Neural progenitor cell (in vitro differentiated cells): Measurements from ENCODE around the gene MOSMO. TPM values are rescaled to one million over a fixed set of nuclear protein-coding genes. Genes with fewer than 3 reads are reported as not detected.

ENCODE experiments used
- DNase-seq: peaks from one replicate; pipeline ENCODE4 v3.0.0-alpha.2; 2016; ENCODE audit warnings: low spot score
- H2AFZ ChIP-seq: fragments of 200-600 bp; sonication (generic); replicated peaks from 2 replicates; pipeline ENCODE4 v1.6.1; 2016; ENCODE audit warnings: antibody characterized with exemption
- H3F3A ChIP-seq: fragments of 200-600 bp; sonication (generic); 2 replicates; pipeline ENCODE4 v1.6.1; 2016; ENCODE audit warnings: antibody characterized with exemption, low read depth
- H3K27ac ChIP-seq: fragments of 200-600 bp; sonication (generic); 2 replicates; pipeline ENCODE4 v1.5.1; 2016; ENCODE audit warnings: mild to moderate bottlenecking
- H3K27me3 ChIP-seq: fragments of 200-600 bp; sonication (generic); 2 replicates; pipeline ENCODE4 v1.6.1; 2016; ENCODE audit warnings: mild to moderate bottlenecking, moderate library complexity
- H3K36me3 ChIP-seq: fragments of 200-600 bp; sonication (generic); 2 replicates; pipeline ENCODE4 v1.5.1; 2016
- H3K4me1 ChIP-seq: fragments of 200-600 bp; sonication (generic); 2 replicates; pipeline ENCODE4 v1.6.1; 2016; ENCODE audit warnings: mixed run types
- H3K4me2 ChIP-seq: fragments of 200-600 bp; sonication (generic); 2 replicates; pipeline ENCODE4 v1.6.1; 2016
- H3K4me3 ChIP-seq: fragments of 200-600 bp; sonication (generic); 2 replicates; pipeline ENCODE4 v1.5.1; 2016
- H3K79me2 ChIP-seq: fragments of 200-600 bp; sonication (generic); 2 replicates; pipeline ENCODE4 v1.6.1; 2016; ENCODE audit warnings: low read depth
- H3K9ac ChIP-seq: fragments of 200-600 bp; sonication (generic); 2 replicates; pipeline ENCODE4 v1.6.1; 2016
- H3K9me3 ChIP-seq: fragments of 200-600 bp; sonication (generic); 2 replicates; pipeline ENCODE4 v1.5.1; 2016; ENCODE audit warnings: low read depth
- H4K20me1 ChIP-seq: fragments of 200-600 bp; sonication (generic); 2 replicates; pipeline ENCODE4 v1.6.1; 2016; ENCODE audit warnings: low read depth
- H3K27ac Mint-ChIP-seq: 3 replicates; pipeline ENCODE4 v1.8.0; 2021; ENCODE audit warnings: mixed read lengths
- H3K27me3 Mint-ChIP-seq: 2 replicates; pipeline ENCODE4 v1.8.0; 2022; ENCODE audit warnings: low read depth, mild to moderate bottlenecking, inconsistent platforms, moderate library complexity, mixed read lengths; ENCODE audit not compliant: insufficient read depth
- H3K36me3 Mint-ChIP-seq: 3 replicates; pipeline ENCODE4 v1.8.0; 2021; ENCODE audit warnings: mixed read lengths
- H3K4me1 Mint-ChIP-seq: 3 replicates; pipeline ENCODE4 v1.8.0; 2021; ENCODE audit warnings: mixed read lengths
- H3K4me3 Mint-ChIP-seq: 3 replicates; pipeline ENCODE4 v1.8.0; 2021; ENCODE audit warnings: mild to moderate bottlenecking, moderate library complexity, mixed read lengths
- H3K9me3 Mint-ChIP-seq: 3 replicates; pipeline ENCODE4 v1.8.0; 2020; ENCODE audit warnings: mixed read lengths
- CTCF ChIP-seq: fragments of 200-600 bp; sonication (generic); IDR thresholded peaks from 2 replicates; pipeline ENCODE4 v1.5.1; 2017; ENCODE audit warnings: antibody characterized with exemption, mild to moderate bottlenecking
- EZH2 ChIP-seq: fragments of 200-600 bp; sonication (generic); IDR thresholded peaks from 2 replicates; pipeline ENCODE4 v1.6.1; 2017; ENCODE audit warnings: antibody characterized with exemption, mild to moderate bottlenecking, moderate library complexity
- EZH2phosphoT487 ChIP-seq: fragments of 200-600 bp; sonication (generic); IDR thresholded peaks from 2 replicates; pipeline ENCODE4 v1.6.1; 2017; ENCODE audit warnings: antibody characterized with exemption
- total RNA-seq: library from RNA; depleted of rRNA; stranded (reverse); fragments of >200 nt; gene quantifications from 2 replicates; pipeline ENCODE4 v1.2.3, GENCODE V29; 2015; ENCODE audit warnings: low replicate concordance

Gene MOSMO
- total RNA-seq, 1 donor from 2014 or later, result 35.2 TPM

- Histone ChIP-seq H3K4me3 (no peak overlapping the region), H2AFZ (no peak overlapping the region), H3K9ac (no peak overlapping the region), H3K27ac (no peak overlapping the region), H3K4me1 (peaks cover 6% of the 10 kb centered on the region), H3K79me2 (peaks cover 4% of the 10 kb centered on the region), H3K9me3 (no peaks in the 10 kb centered on the region), H3K36me3 (no peaks in the 10 kb centered on the region), H3K4me2 (no peak overlapping the region), H4K20me1 (peaks cover 3% of the 10 kb centered on the region), H3F3A (peaks cover 10% of the 10 kb centered on the region), H3K27me3 (no peaks in the 10 kb centered on the region)
- H3K27me3 Mint-ChIP-seq, result no peaks in the 10 kb centered on the region
- no peaks in the 10 kb centered on the region for H3K9me3 Mint-ChIP-seq
- no peak overlapping the region for H3K27ac Mint-ChIP-seq
- peaks cover 1% of the 10 kb centered on the region for H3K36me3 Mint-ChIP-seq
- peak; percentile 77 for DNase-seq
- no peak overlapping the region for H3K4me3 Mint-ChIP-seq
- TF ChIP-seq EZH2phosphoT487 (no peak), CTCF (peak; percentile 98), EZH2 (no peak)
- H3K4me1 Mint-ChIP-seq, result no peaks in the 10 kb centered on the region
These were observed 69.9 kb downstream of the MOSMO start for GRCh38 chr16:22077700-22078313.

GRCh38 chr16:22078656-22079055, 70.7 kb downstream of the MOSMO start:
- Mint-ChIP-seq H3K9me3 (no peaks in the 10 kb centered on the region), H3K4me3 (no peak overlapping the region), H3K36me3 (peaks cover 1% of the 10 kb centered on the region), H3K27ac (no peak overlapping the region), H3K27me3 (no peaks in the 10 kb centered on the region), H3K4me1 (no peaks in the 10 kb centered on the region)
- TF ChIP-seq EZH2phosphoT487 (no peak), CTCF (no peak)
- no peak overlapping the region for H3K9ac ChIP-seq
- H3K4me3 ChIP-seq, result no peak overlapping the region
- no peaks in the 10 kb centered on the region for H3K9me3 ChIP-seq
- H3K4me1 ChIP-seq, result peaks cover 6% of the 10 kb centered on the region
- no peak overlapping the region for H3K27ac ChIP-seq
- no peaks in the 10 kb centered on the region for H3K27me3 ChIP-seq
- H3K79me2 ChIP-seq, result no peaks in the 10 kb centered on the region
- H2AFZ ChIP-seq, result no peak overlapping the region
- H4K20me1 ChIP-seq, result peaks cover 3% of the 10 kb centered on the region
- H3K36me3 ChIP-seq, result no peaks in the 10 kb centered on the region
- H3F3A ChIP-seq, result peaks cover 10% of the 10 kb centered on the region
- no peak for DNase-seq
- no peak overlapping the region for H3K4me2 ChIP-seq

GRCh38 chr16:22081050-22081449, 73.1 kb downstream of the MOSMO start:
- H2AFZ ChIP-seq, result no peak overlapping the region
- H3K4me2 ChIP-seq, result no peak overlapping the region
- no peak overlapping the region for H3K4me3 ChIP-seq
- Mint-ChIP-seq H3K4me1 (no peaks in the 10 kb centered on the region), H3K9me3 (no peaks in the 10 kb centered on the region), H3K36me3 (peaks cover 3% of the 10 kb centered on the region), H3K27me3 (no peaks in the 10 kb centered on the region), H3K4me3 (no peak overlapping the region), H3K27ac (no peak overlapping the region)
- H3K9me3 ChIP-seq, result no peaks in the 10 kb centered on the region
- H3K79me2 ChIP-seq, result no peaks in the 10 kb centered on the region
- H3K9ac ChIP-seq, result no peak overlapping the region
- TF ChIP-seq EZH2phosphoT487 (no peak), CTCF (no peak), EZH2 (no peak)
- H3K27ac ChIP-seq, result no peak overlapping the region
- peaks cover 4% of the 10 kb centered on the region for H3K4me1 ChIP-seq
- H3K27me3 ChIP-seq, result no peaks in the 10 kb centered on the region
- H3F3A ChIP-seq, result peaks cover 10% of the 10 kb centered on the region
- DNase-seq, result no peak
- H3K36me3 ChIP-seq, result no peaks in the 10 kb centered on the region
- H4K20me1 ChIP-seq, result peaks cover 3% of the 10 kb centered on the region
